Esophagus squamous epithelium (tissue), 5 donors: ENCODE data around the gene SAE1. TPM values are rescaled to one million over a fixed set of nuclear protein-coding genes. Genes with fewer than 3 reads are reported as not detected.

Source experiments
- DNase-seq: peaks from one replicate; lab custom pipeline; 2025; lab: John Stamatoyannopoulos, UW
- H3K27ac ChIP-seq, 4 donors: fragments of 200-600 bp; sonication (generic); one replicate each; pipeline ENCODE4 v1.5.1; 2016 to 2019; ENCODE audit warnings: mild to moderate bottlenecking in 1 of 4
- H3K27me3 ChIP-seq, 4 donors: fragments of 200-600 bp; sonication (generic); 1 replicate in 3 of 4; 2 replicates in 1 of 4; pipeline versions ENCODE4 v1.5.1 to v1.6.0; 2017 to 2021; ENCODE audit warnings: antibody characterized with exemption in 1 of 4
- H3K36me3 ChIP-seq, 3 donors: fragments of 200-600 bp; sonication (generic); one replicate each; pipeline ENCODE4 v1.5.1; 2016 to 2019
- H3K4me1 ChIP-seq, 3 donors: fragments of 200-600 bp; sonication (generic); one replicate each; pipeline ENCODE4 v1.5.1; 2017 to 2019
- H3K4me3 ChIP-seq, 4 donors: fragments of 200-600 bp; sonication (generic); 1 replicate in 3 of 4; 2 replicates in 1 of 4; pipeline ENCODE4 v1.5.1; 2016 to 2019; ENCODE audit warnings: mild to moderate bottlenecking in 2 of 4, moderate library complexity in 1 of 4
- H3K9me3 ChIP-seq, 3 donors: fragments of 200-600 bp; sonication (generic); one replicate each; pipeline ENCODE4 v1.5.1; 2016 to 2019
- POLR2A ChIP-seq, 4 donors: fragments of 450-650 bp; IDR thresholded peaks; one replicate each; pipeline ENCODE4 v1.6.1; 2017; ENCODE audit warnings: antibody characterized with exemption in 4 of 4, mild to moderate bottlenecking in 4 of 4, moderate library complexity in 3 of 4
- WGBS, 2 donors: methylation state at CpG; one replicate each; pipeline ENCODE4 v1.1.5; 2018; 5-methylcytosine and 5-hydroxymethylcytosine counted together
- intact Hi-C: fragments of 100-400 bp; cut with DNase I; formaldehyde crosslinking; loops from one replicate; pipeline ENCODE4 v1.15.0; 2022
- small RNA-seq, 4 donors: library from RNA; depleted of rRNA; stranded (forward); fragments of <200 nt; gene quantifications; one replicate each; pipeline ENCODE3, GENCODE V24; 2016
- total RNA-seq, 4 donors: library from RNA; depleted of rRNA; stranded (reverse); fragments of >200 nt; gene quantifications; one replicate each; pipeline ENCODE4 v1.1.0, GENCODE V29; 2016
- TF ChIP-seq, protein P1 (sequence below), 6 experiments: fragments of 450-650 bp in 4 of 6; fragments of 200-600 bp in 2 of 6; sonication (generic) in 2 of 6; IDR thresholded peaks; one replicate each; pipeline ENCODE4 v1.5.1; 2016 to 2019; ENCODE audit warnings: antibody characterized with exemption in 6 of 6, mild to moderate bottlenecking in 4 of 6, moderate library complexity in 4 of 6
- donor health status: DM: yes; HTN: yes; CAD: no.

The SAE1 gene
- total RNA-seq, 4 donors from 2014 or later, result 31.8 to 73.5 (median 62.1) TPM

DNA sequence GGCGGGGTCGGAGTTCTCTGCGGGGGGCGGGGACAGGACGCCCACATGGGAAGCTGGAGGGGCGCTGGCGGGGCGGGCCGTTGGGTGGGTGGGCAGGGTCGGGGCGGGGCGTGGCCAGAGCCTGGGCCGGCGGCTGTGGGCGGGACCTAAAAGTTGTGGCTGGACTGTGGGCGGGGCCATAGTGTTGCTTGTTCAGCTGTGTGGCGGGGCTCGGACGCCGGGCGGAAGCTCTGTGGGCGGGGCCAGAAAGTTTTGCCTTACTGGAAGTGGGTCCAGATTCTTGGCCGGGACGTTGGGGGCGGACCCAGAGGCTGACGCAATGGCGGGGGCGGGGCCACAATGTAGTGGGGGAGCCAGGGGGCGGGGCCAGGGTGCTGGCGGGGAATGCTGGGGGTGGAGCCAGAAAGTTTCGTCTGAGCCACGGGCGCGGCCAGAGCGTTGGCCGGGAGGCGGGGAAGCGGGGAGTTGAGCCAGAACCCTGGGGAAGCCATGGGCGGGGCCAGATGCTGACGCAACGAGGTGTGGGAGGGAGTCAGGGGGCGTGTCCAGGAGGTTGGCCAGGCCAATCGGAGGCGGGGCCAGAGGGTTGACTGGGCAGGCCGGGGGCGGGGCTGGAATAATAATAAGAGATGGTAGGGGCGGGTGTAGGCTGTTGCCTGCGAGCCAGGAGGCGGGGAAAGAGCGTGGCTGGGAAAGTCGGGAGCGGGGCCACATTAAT, 126.2 kb downstream of the SAE1 start:
- TF ChIP-seq POLR2A (IDR thresholded peaks at IDR 0.05), result no peak
- TF ChIP-seq, protein P1, sequence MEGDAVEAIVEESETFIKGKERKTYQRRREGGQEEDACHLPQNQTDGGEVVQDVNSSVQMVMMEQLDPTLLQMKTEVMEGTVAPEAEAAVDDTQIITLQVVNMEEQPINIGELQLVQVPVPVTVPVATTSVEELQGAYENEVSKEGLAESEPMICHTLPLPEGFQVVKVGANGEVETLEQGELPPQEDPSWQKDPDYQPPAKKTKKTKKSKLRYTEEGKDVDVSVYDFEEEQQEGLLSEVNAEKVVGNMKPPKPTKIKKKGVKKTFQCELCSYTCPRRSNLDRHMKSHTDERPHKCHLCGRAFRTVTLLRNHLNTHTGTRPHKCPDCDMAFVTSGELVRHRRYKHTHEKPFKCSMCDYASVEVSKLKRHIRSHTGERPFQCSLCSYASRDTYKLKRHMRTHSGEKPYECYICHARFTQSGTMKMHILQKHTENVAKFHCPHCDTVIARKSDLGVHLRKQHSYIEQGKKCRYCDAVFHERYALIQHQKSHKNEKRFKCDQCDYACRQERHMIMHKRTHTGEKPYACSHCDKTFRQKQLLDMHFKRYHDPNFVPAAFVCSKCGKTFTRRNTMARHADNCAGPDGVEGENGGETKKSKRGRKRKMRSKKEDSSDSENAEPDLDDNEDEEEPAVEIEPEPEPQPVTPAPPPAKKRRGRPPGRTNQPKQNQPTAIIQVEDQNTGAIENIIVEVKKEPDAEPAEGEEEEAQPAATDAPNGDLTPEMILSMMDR (IDR thresholded peaks at IDR 0.05), result no peak

DNA sequence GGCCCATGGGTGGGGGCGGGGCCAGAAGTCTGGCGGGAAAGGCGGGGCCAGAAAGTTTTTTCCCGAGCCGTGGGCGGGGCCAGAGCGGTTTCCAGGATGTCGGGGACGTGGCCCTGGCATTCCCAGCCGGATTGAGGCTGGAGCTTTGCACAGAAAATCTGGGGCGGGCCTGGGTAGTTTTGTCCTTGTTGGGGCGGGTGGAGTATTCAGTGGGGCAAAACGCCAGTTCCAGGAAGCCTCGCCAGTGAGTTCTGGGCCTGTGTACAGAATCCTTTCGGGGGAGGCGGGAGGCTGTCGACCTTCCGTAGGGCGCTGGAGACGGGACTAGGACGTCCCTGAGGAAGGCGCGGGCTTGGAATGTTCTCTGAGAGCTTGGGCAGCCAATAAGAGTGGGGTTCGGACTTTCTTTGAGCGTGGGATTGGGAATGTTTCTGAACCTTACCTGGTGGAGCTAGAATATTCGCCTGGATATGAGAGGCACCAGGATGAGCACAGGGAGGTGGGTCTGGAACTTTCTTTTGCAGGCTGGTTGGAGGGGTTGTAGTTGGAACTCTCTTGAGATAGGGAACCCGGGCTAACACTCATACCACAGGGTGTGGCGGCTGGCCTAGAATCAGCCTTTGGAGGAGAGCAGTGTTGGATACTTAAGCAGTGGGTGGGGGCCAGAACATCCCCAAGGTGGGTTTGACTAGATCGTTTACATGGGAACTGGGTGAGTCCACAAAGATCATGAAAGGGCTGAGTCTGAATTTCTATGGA, 127.0 kb downstream of the SAE1 start:
- Histone ChIP-seq H3K36me3 (peaks cover 9 to 45% (median 25%) of the 10 kb centered on the region in 3 donors), H3K9me3 (no peaks in the 10 kb centered on the region), H3K4me1 (peaks cover 20 to 65% (median 21%) of the 10 kb centered on the region in 3 donors), H3K27me3 (no peaks in the 10 kb centered on the region), H3K27ac (peak overlapping the region; percentile 96 to 98 (median 96)), H3K4me3 (peak overlapping the region; percentile 55 to 76 (median 64))
- intact Hi-C loops, result no loop called here
- TF ChIP-seq, protein P1 (IDR thresholded peaks at IDR 0.05), result no peak
- peak in 2 of 4 donors; percentile 25 to 53 for TF ChIP-seq POLR2A (IDR thresholded peaks at IDR 0.05)
- WGBS, 2 donors, result 3 to 6% methylated on average over 15 to 22 of the region's 29 CpGs
- DNase-seq, result peak; percentile 93

More for the DNA sequence above, 126.2 kb downstream of the SAE1 start:
- H3K9me3 ChIP-seq, result no peaks in the 10 kb centered on the region
- no peaks in the 10 kb centered on the region for H3K27me3 ChIP-seq
- peaks cover 9 to 38% (median 20%) of the 10 kb centered on the region in 3 donors for H3K36me3 ChIP-seq
- peak overlapping the region; percentile 55 to 76 (median 64) for H3K4me3 ChIP-seq
- peak; percentile 99 for DNase-seq
- intact Hi-C loops, result no loop called here
- H3K4me1 ChIP-seq, result peaks cover 20 to 68% (median 21%) of the 10 kb centered on the region in 3 donors
- WGBS, 2 donors, result 0 to 1% methylated on average over 18 to 19 of the region's 52 CpGs
- peak overlapping the region; percentile 96 to 98 (median 96) for H3K27ac ChIP-seq

DNA sequence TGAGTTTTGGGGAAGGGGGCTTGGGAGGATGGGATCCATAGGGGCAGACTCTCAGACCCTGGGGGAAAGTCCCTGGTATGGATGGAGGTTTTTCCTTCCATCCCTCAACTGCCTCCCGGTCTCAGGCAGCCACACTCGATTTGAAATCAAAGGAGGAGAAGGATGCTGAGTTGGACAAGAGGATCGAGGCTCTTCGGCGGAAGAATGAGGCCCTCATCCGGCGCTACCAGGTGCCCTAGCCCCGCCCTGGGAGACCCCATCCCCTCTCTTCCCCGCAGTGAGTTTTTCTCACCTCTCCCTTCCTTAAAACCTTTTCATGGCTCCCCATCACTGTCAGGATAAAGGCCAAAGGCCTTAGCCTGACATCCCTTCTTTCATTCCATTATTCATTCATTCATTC, 127.8 kb downstream of the SAE1 start:
- peaks cover 9 to 54% (median 28%) of the 10 kb centered on the region in 3 donors for H3K36me3 ChIP-seq
- peak overlapping the region in 2 of 4 donors; percentile 96 to 97 for H3K27ac ChIP-seq
- no peaks in the 10 kb centered on the region for H3K27me3 ChIP-seq
- peaks cover 17 to 57% (median 20%) of the 10 kb centered on the region in 3 donors for H3K4me1 ChIP-seq
- intact Hi-C loops, result no loop called here
- peak overlapping the region in 2 of 4 donors; percentile 63 to 76 for H3K4me3 ChIP-seq
- TF ChIP-seq POLR2A (IDR thresholded peaks at IDR 0.05), result no peak
- TF ChIP-seq, protein P1 (IDR thresholded peaks at IDR 0.05), result no peak
- no peaks in the 10 kb centered on the region for H3K9me3 ChIP-seq
- DNase-seq, result no peak
- 90 to 91% methylated on average over 9 of the region's 9 CpGs for WGBS, 2 donors

DNA sequence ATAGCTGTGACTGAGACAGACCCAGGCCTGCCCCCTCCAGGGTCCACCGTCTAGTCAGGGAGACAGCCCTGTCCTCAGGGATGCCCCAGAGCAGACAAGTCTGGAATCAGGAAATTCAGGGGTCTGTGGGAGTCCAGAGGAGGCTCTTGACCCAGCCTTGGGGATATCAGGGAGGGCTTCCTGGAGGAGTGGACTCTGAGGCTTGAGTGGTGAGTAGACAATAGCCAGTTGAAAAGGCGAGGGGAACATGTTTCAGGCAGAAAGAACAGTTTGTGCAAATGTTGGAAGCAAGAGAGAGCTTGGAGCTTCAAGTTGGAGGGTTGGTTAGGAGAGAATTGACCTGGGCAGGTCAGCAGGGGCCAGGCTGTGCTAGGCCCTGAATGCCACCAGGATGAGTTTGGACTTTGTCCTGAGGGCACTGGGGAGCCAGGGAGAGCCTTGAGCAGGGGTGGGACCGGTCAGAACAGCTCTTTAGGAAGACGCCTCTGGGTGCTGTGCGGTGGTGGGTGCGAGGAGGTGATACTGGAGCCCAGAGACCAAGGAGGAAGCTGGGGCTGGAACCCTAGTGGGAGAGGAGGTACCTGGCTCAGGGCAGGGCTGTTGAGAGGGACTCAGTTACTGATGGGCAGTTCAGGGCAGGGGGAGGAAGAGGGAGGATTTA, 128.4 kb downstream of the SAE1 start:
- intact Hi-C loops, result no loop called here
- Histone ChIP-seq H3K27ac (peak overlapping the region in 2 of 4 donors; percentile 96 to 97), H3K9me3 (no peaks in the 10 kb centered on the region), H3K4me3 (peak overlapping the region in 1 of 4 donors; percentile 63), H3K27me3 (no peaks in the 10 kb centered on the region), H3K36me3 (peaks cover 9 to 60% (median 28%) of the 10 kb centered on the region in 3 donors), H3K4me1 (peaks cover 13 to 51% (median 16%) of the 10 kb centered on the region in 3 donors)
- 92% methylated on average over 6 of the region's 6 CpGs for WGBS, 2 donors
- no peak for DNase-seq
- TF ChIP-seq, protein P1 (IDR thresholded peaks at IDR 0.05), result no peak
- TF ChIP-seq POLR2A (IDR thresholded peaks at IDR 0.05), result no peak

Small RNAs within 50 kb of the gene (small RNA-seq; reads per million reads assigned to genes)
- 0 reads per million in 4 donors for gene MIR3190

Other genes starting within 250 kb of the SAE1 start
- 1 to 10 TPM in 2 of 4 donors, under 1 TPM in 1, not detected in 1; 0.18 to 4.3 (median 1.1) TPM for gene NPAS1, start 111.0 kb upstream of the SAE1 start, total RNA-seq
- 10 to 100 TPM; 24.8 to 51.4 (median 38.6) TPM for gene TMEM160, start 82.2 kb upstream of the SAE1 start, total RNA-seq
- gene ZC3H4, start 17.1 kb upstream of the SAE1 start, total RNA-seq, result 10 to 100 TPM; 16.4 to 26.2 (median 20.1) TPM
- 1 to 10 TPM in 3 of 4 donors, under 1 TPM in 1; 0.48 to 3.2 (median 2.6) TPM for gene BBC3, start 100.4 kb downstream of the SAE1 start, total RNA-seq
- gene CCDC9, start 125.7 kb downstream of the SAE1 start, total RNA-seq, result 10 to 100 TPM in 2 of 4 donors, 1 to 10 TPM in 2; 6.6 to 16.8 (median 10.5) TPM
- gene INAFM1, start 144.1 kb downstream of the SAE1 start, total RNA-seq, result 1 to 10 TPM; 1.4 to 8.2 (median 3.5) TPM
- 1 to 10 TPM in 3 of 4 donors, under 1 TPM in 1; 0.87 to 3.2 (median 2.3) TPM for gene C5AR1, start 179.0 kb downstream of the SAE1 start, total RNA-seq
- gene C5AR2, start 201.3 kb downstream of the SAE1 start, total RNA-seq, result 1 to 10 TPM in 1 of 4 donors, under 1 TPM in 3; 0.21 to 1.3 (median 0.63) TPM
- 10 to 100 TPM; 10.7 to 20.8 (median 17.7) TPM for gene DHX34, start 218.5 kb downstream of the SAE1 start, total RNA-seq